CD4-positive, alpha-beta T cell treated with Interleukin-21 for 1 hour (primary cell): ENCODE data around the gene KCNC2.
"Not testable (repeated sequence)": the region's sequence is repeated elsewhere in the genome, so short reads cannot be mapped to it uniquely, and the experiment has no call there.

ENCODE experiments used
- DNase-seq: peaks from one replicate; pipeline ENCODE4 v3.0.0-alpha.2; 2020

The KCNC2 gene

DNA sequence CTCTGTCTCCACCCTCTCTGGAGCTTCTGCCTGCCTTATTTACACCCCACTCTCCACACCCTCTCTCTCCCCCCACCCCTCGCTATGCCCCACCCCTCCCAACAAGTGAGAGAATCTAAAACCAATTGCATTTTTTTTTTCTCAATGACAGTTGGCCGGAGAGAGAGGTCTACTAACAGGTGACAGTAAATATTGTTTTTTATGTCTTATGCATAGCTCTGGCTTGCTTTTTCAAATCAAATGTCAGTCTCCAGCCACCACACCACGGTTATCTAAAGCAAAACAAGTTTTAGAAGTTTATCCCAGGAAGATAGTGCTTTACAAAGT lies at the start of gene KCNC2:
KCNC2 (minus strand) TSS at position 28 of the 327 bp plus-strand sequence.
- no peak for DNase-seq

GRCh38 chr12:75259143-75259542 lies 49.5 kb upstream of the KCNC2 start:
- DNase-seq: no peak

- peak; percentile 19 for DNase-seq
Measured at GRCh38 chr12:75257510-75257909, 47.9 kb upstream of the KCNC2 start.

GRCh38 chr12:75245108-75245507 lies 35.5 kb upstream of the KCNC2 start:
- DNase-seq: no peak

- no peak for DNase-seq
Measured at GRCh38 chr12:75239987-75240386, 30.3 kb upstream of the KCNC2 start.

- DNase-seq: no peak
Measured at GRCh38 chr12:75236206-75236605, 26.6 kb upstream of the KCNC2 start.

DNA sequence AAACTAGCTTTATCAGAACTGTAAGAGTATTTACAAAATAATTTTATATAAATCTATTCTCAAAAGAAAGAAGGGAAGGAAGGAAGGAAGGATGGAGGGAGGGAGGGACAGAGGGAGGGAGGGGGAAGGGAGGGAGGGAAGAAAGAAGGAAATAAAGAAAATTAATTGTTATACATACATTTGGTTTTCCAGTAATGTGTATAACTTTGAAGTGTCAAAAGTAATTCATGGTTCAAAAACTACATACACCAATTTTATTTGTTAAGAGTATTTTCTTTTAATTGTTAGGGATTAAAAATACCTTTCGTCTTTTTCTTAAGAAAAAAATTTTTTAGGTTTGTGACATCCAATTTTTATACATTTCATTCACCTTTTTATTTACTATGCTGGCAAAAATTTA lies 17.5 kb upstream of the KCNC2 start:
- DNase-seq: no peak

DNA sequence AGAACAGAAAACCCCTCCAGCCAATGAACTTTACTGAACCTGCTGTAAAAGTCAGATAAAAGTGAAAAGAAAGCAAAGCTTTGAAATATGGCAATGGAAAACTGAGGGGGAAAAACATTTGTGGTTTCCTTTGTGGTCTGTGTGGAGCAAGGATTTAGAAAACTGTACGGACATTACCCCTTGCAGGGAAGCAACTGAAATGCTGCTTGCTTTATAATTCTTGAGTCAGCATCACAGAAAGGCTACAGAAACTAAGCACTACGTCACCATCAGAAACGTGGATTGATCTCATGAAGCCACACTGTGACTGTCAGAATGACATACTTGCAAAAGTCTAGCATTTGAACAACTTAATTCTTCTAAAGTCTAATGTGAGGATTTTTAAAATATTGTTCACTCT lies 2.4 kb upstream of the KCNC2 start:
- DNase-seq: no peak

GRCh38 chr12:75208856-75209811 lies 505 bp downstream of the KCNC2 start:
- DNase-seq: no peak

DNA sequence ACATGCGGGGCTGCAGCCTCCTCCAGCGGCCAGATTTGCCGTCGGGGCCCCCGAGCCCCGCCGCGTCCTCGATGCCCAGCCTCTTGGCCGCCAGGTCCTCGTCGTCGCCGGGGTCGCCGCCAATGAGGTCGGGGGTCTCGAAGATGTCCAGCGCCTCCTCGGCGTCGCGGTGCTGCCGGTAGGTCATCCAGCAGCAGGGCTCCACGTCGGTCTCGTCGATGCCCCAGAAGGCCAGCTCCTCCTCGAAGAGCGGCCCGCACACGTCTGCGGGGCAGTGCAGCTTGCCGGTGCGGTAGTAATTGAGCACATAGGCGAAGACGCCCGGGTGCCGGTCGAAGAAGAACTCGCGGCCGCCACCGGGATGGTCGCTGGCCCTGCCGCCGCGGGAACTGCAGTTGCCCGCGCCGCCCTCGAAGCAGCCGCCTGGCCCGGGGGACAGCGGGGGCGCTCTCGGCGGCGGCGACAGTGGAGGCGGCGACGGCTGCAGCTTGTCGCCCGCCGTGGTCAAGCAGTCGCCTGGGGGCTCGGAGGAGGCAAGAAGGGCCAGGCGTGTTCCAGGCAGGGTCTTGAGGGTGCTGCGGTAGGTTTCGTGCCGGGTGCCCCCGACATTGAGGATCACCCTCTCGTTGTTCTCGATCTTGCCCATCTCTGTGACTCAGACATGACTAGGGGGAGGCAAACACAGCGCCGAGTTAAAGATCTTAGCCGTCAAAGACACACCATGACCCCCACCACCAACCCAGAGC lies 2.1 kb downstream of the KCNC2 start:
- no peak for DNase-seq

- DNase-seq: no peak
Measured at GRCh38 chr12:75205558-75205957, 4.1 kb downstream of the KCNC2 start.

GRCh38 chr12:75196865-75197264 lies 12.8 kb downstream of the KCNC2 start:
- no peak for DNase-seq

- DNase-seq: no peak
Measured at GRCh38 chr12:75196408-75196807, 13.2 kb downstream of the KCNC2 start.

- no peak for DNase-seq
Measured at GRCh38 chr12:75194250-75194649, 15.4 kb downstream of the KCNC2 start.

GRCh38 chr12:75192196-75192595 lies 17.4 kb downstream of the KCNC2 start:
- DNase-seq: no peak

DNA sequence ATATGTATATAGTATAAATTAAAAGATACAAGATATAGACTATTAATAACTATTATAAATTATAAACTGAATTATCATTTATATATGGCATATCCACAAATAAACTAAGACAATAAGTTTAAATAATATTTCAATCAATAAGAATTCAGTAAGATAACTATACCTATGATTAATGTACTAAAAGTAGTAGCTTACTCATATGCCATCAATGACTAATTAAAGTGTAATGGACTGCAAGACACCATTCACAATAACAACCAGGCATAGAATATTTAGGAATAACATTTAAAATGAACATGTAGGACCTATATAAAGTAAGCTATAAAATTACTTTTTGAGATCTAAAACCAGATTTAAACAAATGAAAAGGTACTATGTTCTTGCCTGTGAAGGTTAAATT lies 18.8 kb downstream of the KCNC2 start:
- no peak for DNase-seq

DNA sequence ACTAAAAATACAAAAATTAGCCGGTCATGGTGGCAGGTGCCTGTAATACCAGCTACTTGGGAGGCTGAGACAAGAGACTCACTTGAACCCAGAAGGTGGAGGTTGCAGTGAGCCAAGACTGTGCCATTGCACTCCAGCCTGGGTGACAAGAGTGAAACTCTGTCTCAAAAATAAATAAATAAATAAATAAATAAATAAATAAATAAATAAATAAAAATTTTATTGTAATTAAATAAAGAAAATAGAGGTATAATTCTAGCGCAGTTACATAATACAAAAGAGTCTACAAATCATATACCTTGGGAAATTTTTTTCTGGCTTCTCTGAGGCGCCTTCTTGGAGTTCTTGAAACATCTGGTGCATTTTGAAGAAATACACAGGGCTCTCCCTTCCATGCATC lies 23.8 kb downstream of the KCNC2 start:
- DNase-seq: not testable (repeated sequence)

DNA sequence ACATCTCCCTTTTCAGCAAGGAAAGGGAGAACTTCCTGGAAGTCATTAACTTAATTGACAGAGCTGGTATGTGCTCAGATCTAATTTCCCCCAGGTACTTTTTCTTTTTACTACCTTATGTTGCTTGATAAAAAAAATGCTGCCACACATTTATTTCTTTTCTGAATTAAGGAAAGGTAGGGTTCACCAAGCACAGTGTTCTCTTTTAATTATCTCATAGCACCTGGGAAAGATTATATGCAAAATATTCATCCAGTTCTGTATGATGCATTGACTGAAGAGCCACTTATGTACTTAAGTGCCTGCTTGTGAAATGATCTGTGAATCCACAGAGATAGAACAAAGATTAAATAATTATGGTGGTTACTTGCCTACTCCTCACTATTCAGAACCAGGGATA lies 25.1 kb downstream of the KCNC2 start:
- DNase-seq: no peak

GRCh38 chr12:75183967-75184366 lies 25.7 kb downstream of the KCNC2 start:
- DNase-seq: no peak

DNA sequence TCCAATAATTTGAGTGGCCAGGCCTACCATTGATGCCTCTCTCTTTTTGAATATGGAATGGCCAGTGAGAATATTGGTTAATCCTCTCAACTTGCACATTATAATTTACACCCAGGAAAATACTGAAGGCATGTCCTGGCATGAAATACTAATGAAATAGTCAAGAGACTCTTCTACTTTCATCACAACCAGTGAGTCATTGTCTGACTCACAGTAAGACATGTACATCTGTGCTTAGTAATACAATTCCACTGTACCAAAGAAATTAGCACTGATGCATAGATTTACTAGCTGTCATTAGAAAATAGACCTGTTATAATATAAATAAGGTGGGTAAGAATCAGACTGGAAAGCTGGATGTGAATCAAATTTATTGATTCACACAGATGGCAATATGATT lies 31.6 kb downstream of the KCNC2 start:
- no peak for DNase-seq

DNA sequence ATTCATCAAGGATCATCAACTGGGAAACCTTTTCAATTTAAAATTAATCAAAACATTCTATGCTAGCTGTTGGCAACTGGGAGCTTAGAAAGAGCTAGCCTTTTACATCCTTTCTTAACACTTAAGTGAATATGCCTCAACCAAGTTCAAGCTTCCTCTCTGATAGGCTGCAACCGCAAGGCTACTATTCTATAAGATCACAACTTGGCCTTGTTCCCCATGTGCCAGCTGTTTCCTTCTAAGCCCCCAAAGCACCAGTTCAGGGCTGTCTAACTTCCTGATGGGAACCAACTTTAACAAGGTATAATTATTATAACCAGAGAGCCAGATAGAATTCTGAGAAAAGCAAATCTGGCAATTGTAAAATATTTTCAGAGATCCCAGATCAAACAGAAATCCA lies 37.0 kb downstream of the KCNC2 start:
- DNase-seq: no peak

- DNase-seq: no peak
Measured at GRCh38 chr12:75170640-75171185, 38.9 kb downstream of the KCNC2 start.

DNA sequence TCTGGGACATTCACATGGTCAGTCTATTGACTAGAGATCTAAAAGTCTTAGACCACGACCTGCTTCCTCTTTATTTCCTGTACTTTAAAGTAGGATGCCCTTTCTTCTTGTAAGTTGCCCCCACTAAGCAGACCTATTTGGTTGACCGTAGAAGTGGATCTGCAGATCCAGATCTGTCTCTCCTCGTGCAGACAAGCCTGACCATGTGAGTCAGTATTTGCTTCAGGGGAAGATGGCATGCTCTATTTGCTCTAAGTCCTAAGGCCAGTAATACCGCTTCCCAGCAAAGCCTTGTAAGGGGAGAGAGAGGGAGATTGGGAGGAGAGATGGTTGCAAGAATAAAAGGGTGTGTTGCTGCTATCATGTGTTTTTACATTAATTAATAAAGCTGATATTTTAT lies 46.8 kb downstream of the KCNC2 start:
- no peak for DNase-seq

GRCh38 chr12:75161488-75161887 lies 48.2 kb downstream of the KCNC2 start:
- no peak for DNase-seq
